Panc1 (cell line): ENCODE data around the gene TFAP2A. TPM values are rescaled to one million over a fixed set of nuclear protein-coding genes. Genes with fewer than 3 reads are reported as not detected.

Experiments
- ATAC-seq: fragments of 200-7000 bp; cut with Tn5 transposase; 2 replicates; pipeline ENCODE4 v1.9.1; 2020; ENCODE audit warnings: mild to moderate bottlenecking, moderate library complexity
- BruUV-seq: library from RNA; stranded (reverse); fragments of 400-500 nt; replicated peaks from 2 replicates; lab custom pipeline; 2021; lab: Mats Ljungman, UMichigan
- CTCF ChIA-PET: fragments of 300-600 bp; sonication (Branson Sonifier 250); formaldehyde crosslinking; loops from one replicate; lab custom pipeline; 2022; ENCODE audit warnings: antibody characterized with exemption; lab: Charles Lee
- POLR2A ChIA-PET: fragments of 300-600 bp; sonication (Branson Sonifier 250); formaldehyde crosslinking; loops from one replicate; lab custom pipeline; 2022; ENCODE audit warnings: antibody characterized with exemption; lab: Charles Lee
- DNase-seq: peaks from one replicate; pipeline ENCODE4 v3.0.0-alpha.2; 2010; ENCODE audit warnings: low read depth, low spot score
- H3K27ac ChIP-seq: 2 replicates; pipeline ENCODE4 v1.5.1; 2011; ENCODE audit warnings: mild to moderate bottlenecking, low read length, inconsistent platforms
- H3K27me3 ChIP-seq: fragments of 200-500 bp; sonication (Bioruptor generic); 2 replicates; pipeline ENCODE4 v1.6.0; 2014; ENCODE audit warnings: low read length, inconsistent platforms; ENCODE audit not compliant: control insufficient read depth, insufficient read depth
- H3K36me3 ChIP-seq: fragments of 200-500 bp; sonication (Bioruptor generic); 2 replicates; pipeline ENCODE4 v1.5.1; 2014; ENCODE audit warnings: inconsistent platforms, mild to moderate bottlenecking, low read length, moderate library complexity; ENCODE audit not compliant: control insufficient read depth, insufficient read depth
- H3K4me1 ChIP-seq: 2 replicates; pipeline ENCODE4 v1.5.1; 2011; ENCODE audit warnings: inconsistent platforms, mild to moderate bottlenecking, low read length, moderate library complexity; ENCODE audit not compliant: control insufficient read depth, insufficient read depth
- H3K4me3 ChIP-seq, 2 experiments: 2 replicates each; pipeline ENCODE4 v1.5.1; 2011 to 2012; ENCODE audit warnings: low read depth in 2 of 2, low read length in 2 of 2, mild to moderate bottlenecking in 2 of 2, inconsistent platforms in 1 of 2, moderate library complexity in 1 of 2
- H3K9me3 ChIP-seq: fragments of 200-500 bp; sonication (Bioruptor generic); 2 replicates; pipeline ENCODE4 v1.5.1; 2014; ENCODE audit warnings: low read depth, mild to moderate bottlenecking, inconsistent platforms, low read length, moderate library complexity; ENCODE audit not compliant: control insufficient read depth, insufficient read depth
- POLR2AphosphoS5 ChIP-seq: IDR thresholded peaks from 2 replicates; pipeline ENCODE4 v1.6.1; 2012; ENCODE audit warnings: mild to moderate bottlenecking, low read depth, low read length, moderate library complexity
- SIN3A ChIP-seq: IDR thresholded peaks from 2 replicates; pipeline ENCODE4 v1.6.1; 2012; ENCODE audit warnings: low read depth, mild to moderate bottlenecking, low read length, moderate library complexity, borderline replicate concordance; ENCODE audit not compliant: insufficient read depth
- TCF7L2 ChIP-seq: IDR thresholded peaks from 2 replicates; pipeline ENCODE4 v1.6.1; 2011; ENCODE audit warnings: mild to moderate bottlenecking, low read depth, low read length, inconsistent platforms
- in situ Hi-C: cut with HindIII; loops from 2 replicates; pipeline ENCODE4 v1.10.0; 2016; ENCODE audit warnings: low sequenced_read_pairs, low pct_unique_long_range_greater_than_20kb
- intact Hi-C: fragments of 100-400 bp; cut with micrococcal nuclease; formaldehyde crosslinking; loops from one replicate; pipeline ENCODE4 v1.10.0; 2022; ENCODE audit not compliant: unreplicated experiment
- total RNA-seq: library from RNA; stranded (reverse); gene quantifications from one replicate; pipeline ENCODE4 v1.2.1, GENCODE V29; 2021; ENCODE audit not compliant: unreplicated experiment
- TF ChIP-seq, protein P1 (sequence below), 2 experiments: IDR thresholded peaks; 2 replicates each; pipeline ENCODE4 v1.6.1; 2011 to 2012; ENCODE audit warnings: low read depth in 2 of 2, control low read depth in 1 of 2, low read length in 1 of 2, mild to moderate bottlenecking in 1 of 2, moderate library complexity in 1 of 2; ENCODE audit not compliant: insufficient read depth in 1 of 2
- TF ChIP-seq, protein P2 (sequence below): fragments of 450-650 bp; IDR thresholded peaks from 2 replicates; pipeline ENCODE4 v1.5.1; 2017; ENCODE audit warnings: mild to moderate bottlenecking

TFAP2A gene
- total RNA-seq, 1 experiment from 2014 or later: 83.9 TPM

DNA sequence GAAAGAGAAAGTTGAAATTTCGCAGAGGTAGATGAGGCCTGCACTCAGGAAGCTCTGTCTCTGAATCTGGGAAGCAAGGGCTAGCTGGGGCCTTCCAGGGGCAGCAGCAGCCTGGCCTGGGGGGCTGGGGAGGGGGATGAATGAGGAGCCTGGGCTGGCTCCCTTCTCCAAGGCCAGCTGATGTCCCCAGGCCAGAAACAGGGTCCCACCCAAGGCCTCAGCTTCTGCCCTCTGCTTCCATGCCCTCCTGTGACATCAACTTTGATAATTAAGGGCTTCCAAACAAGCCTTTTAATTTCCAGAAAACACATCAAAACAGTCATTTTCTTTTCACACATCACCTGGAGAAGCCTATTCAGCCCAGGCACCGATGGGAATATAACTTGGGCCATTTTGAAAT, 15.4 kb downstream of the TFAP2A start:
- intact Hi-C loops: no loop called here
- TF ChIP-seq TCF7L2 (no peak), POLR2AphosphoS5 (no peak), SIN3A (no peak)
- TF ChIP-seq, protein P1, sequence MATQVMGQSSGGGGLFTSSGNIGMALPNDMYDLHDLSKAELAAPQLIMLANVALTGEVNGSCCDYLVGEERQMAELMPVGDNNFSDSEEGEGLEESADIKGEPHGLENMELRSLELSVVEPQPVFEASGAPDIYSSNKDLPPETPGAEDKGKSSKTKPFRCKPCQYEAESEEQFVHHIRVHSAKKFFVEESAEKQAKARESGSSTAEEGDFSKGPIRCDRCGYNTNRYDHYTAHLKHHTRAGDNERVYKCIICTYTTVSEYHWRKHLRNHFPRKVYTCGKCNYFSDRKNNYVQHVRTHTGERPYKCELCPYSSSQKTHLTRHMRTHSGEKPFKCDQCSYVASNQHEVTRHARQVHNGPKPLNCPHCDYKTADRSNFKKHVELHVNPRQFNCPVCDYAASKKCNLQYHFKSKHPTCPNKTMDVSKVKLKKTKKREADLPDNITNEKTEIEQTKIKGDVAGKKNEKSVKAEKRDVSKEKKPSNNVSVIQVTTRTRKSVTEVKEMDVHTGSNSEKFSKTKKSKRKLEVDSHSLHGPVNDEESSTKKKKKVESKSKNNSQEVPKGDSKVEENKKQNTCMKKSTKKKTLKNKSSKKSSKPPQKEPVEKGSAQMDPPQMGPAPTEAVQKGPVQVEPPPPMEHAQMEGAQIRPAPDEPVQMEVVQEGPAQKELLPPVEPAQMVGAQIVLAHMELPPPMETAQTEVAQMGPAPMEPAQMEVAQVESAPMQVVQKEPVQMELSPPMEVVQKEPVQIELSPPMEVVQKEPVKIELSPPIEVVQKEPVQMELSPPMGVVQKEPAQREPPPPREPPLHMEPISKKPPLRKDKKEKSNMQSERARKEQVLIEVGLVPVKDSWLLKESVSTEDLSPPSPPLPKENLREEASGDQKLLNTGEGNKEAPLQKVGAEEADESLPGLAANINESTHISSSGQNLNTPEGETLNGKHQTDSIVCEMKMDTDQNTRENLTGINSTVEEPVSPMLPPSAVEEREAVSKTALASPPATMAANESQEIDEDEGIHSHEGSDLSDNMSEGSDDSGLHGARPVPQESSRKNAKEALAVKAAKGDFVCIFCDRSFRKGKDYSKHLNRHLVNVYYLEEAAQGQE (IDR thresholded peaks at IDR 0.05; ENCODE audit: insufficient read depth in 1 of 2, low read depth in 2 of 2, low read length in 1 of 2): no peak
- TF ChIP-seq, protein P2, sequence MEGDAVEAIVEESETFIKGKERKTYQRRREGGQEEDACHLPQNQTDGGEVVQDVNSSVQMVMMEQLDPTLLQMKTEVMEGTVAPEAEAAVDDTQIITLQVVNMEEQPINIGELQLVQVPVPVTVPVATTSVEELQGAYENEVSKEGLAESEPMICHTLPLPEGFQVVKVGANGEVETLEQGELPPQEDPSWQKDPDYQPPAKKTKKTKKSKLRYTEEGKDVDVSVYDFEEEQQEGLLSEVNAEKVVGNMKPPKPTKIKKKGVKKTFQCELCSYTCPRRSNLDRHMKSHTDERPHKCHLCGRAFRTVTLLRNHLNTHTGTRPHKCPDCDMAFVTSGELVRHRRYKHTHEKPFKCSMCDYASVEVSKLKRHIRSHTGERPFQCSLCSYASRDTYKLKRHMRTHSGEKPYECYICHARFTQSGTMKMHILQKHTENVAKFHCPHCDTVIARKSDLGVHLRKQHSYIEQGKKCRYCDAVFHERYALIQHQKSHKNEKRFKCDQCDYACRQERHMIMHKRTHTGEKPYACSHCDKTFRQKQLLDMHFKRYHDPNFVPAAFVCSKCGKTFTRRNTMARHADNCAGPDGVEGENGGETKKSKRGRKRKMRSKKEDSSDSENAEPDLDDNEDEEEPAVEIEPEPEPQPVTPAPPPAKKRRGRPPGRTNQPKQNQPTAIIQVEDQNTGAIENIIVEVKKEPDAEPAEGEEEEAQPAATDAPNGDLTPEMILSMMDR: no peak
- BruUV-seq: no TSS peak
- in situ Hi-C loops: no loop called here
- Histone ChIP-seq H3K4me1 (peaks cover 84% of the 10 kb centered on the region), H3K27ac (peak overlapping the region; percentile 99), H3K4me3 (no peak overlapping the region), H3K27me3 (no peaks in the 10 kb centered on the region), H3K9me3 (no peaks in the 10 kb centered on the region), H3K36me3 (peaks cover 38% of the 10 kb centered on the region)
- no peak for DNase-seq
- CTCF ChIA-PET: interaction anchor here (0.6 kb wide), 1 partner anchor 310 kb away, joined by 3 read pairs; no protein-coding TSS in a partner anchor
- no peak for ATAC-seq
- POLR2A ChIA-PET: interaction anchor here (0.6 kb wide), 1 partner anchor 37 kb away, joined by 3 read pairs; no protein-coding TSS in a partner anchor

DNA sequence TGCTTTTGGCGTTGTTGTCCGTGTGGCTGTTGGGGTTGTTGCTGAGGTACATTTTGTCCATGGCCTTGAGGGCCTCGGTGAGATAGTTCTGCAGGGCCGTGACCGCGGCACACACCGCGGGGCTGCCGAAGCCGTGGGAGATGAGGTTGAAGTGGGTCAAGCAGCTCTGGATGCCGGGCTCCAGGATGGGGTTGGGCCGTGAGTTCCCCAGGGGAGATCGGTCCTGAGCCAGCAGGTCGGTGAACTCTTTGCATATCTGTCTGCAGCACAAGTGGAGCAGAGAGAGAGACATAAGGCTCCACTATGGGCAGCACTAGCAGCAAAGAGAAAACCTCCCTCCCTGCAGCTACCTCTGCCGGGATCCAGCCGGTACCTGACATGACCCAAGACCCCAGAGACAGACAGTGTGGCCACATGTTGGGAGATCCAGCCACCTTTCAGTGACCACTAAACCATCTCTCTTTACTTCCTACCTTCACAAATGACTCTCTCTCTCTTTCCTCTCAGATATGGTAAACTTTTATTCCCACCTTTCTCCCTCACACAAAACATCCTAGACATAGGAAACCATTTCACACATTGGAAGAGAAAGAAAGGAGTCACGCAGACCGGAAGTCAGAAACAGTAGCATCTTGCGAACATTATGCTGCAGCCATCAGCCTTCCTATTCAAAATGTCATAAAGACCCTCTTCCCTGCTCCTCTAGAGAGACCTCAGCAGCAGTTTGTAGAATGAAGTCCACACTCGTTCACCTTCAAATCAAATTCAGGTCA, 16.2 kb downstream of the TFAP2A start:
- TF ChIP-seq POLR2AphosphoS5: no peak
- peak overlapping the region; percentile 99 for H3K27ac ChIP-seq
- ChIA-PET CTCF (interaction anchor here (0.5 to 0.6 kb wide), 2 partner anchors 310 to 941 kb away, joined by 3 read pairs; no protein-coding TSS in a partner anchor), POLR2A (no interaction called here)
- in situ Hi-C loops: no loop called here
- ATAC-seq (peak; percentile 26), DNase-seq (no peak)
- H3K4me1 ChIP-seq: peaks cover 90% of the 10 kb centered on the region
- H3K9me3 ChIP-seq: no peaks in the 10 kb centered on the region
- BruUV-seq: no TSS peak
- H3K36me3 ChIP-seq: peaks cover 38% of the 10 kb centered on the region
- H3K27me3 ChIP-seq: no peaks in the 10 kb centered on the region
- intact Hi-C loops: no loop called here
- no peak overlapping the region for H3K4me3 ChIP-seq
